HL-60 (cell line): ENCODE measurements around the gene CELF2.

Source experiments
- DNase-seq, 2 experiments: peaks; one replicate each; pipeline ENCODE4 v3.0.0-alpha.2; 2010 to 2020; ENCODE audit warnings: low read depth in 1 of 2, low spot score in 1 of 2
- H3K27ac ChIP-seq: fragments of 250-450 bp; sonication (Bioruptor Pico); replicated peaks from 2 replicates; pipeline ENCODE4 v1.5.1; 2020; ENCODE audit warnings: mild to moderate bottlenecking, moderate library complexity
- H3K27me3 ChIP-seq: fragments of 250-450 bp; sonication (Bioruptor Pico); 2 replicates; pipeline ENCODE4 v1.5.1; 2021; ENCODE audit warnings: mild to moderate bottlenecking, moderate library complexity; ENCODE audit not compliant: insufficient read depth, poor library complexity, severe bottlenecking
- H3K4me3 ChIP-seq: replicated peaks from 2 replicates; pipeline ENCODE4 v1.5.1; 2011; ENCODE audit warnings: mild to moderate bottlenecking, control low read depth, low read length; ENCODE audit not compliant: insufficient read depth
- GABPA ChIP-seq: IDR thresholded peaks from 2 replicates; pipeline ENCODE4 v1.6.1; 2012; ENCODE audit warnings: low read depth
- POLR2AphosphoS5 ChIP-seq: IDR thresholded peaks from 2 replicates; pipeline ENCODE4 v1.6.1; 2012; ENCODE audit warnings: low read depth
- SPI1 ChIP-seq: IDR thresholded peaks from 2 replicates; pipeline ENCODE4 v1.6.1; 2012; ENCODE audit warnings: low read depth, mild to moderate bottlenecking, borderline replicate concordance
- TF ChIP-seq, protein P1 (sequence below): IDR thresholded peaks from 2 replicates; pipeline ENCODE4 v1.6.1; 2012; ENCODE audit warnings: low read depth; ENCODE audit not compliant: insufficient replicate concordance
- TF ChIP-seq, protein P2 (sequence below): IDR thresholded peaks from one replicate; pipeline ENCODE4 v1.5.1; 2011; ENCODE audit warnings: low read length, control low read depth, inconsistent platforms; ENCODE audit not compliant: insufficient read depth

Gene CELF2

DNA sequence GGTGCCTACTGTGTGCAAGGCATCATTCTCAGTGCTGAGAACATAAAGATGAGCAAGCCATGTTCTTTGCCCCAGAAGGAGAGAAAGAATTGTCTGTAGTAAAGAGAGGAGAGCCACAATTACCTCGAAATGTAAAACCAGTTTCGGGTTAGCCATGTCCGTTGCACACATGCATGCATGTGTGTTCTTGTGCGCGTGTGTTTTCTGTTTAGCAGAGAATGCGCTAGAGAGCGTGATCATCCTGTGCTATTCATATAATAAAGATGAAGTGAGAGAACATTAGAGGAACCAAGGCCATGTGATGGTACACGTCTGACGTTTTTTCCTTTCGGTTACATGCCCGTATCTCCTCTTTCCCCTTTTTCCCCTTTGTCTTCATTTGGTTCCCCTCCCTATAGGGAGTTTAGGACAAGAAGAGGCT, 158.2 kb downstream of the CELF2 start:
- peak overlapping the region; percentile 91 for H3K27ac ChIP-seq
- TF ChIP-seq, protein P1, sequence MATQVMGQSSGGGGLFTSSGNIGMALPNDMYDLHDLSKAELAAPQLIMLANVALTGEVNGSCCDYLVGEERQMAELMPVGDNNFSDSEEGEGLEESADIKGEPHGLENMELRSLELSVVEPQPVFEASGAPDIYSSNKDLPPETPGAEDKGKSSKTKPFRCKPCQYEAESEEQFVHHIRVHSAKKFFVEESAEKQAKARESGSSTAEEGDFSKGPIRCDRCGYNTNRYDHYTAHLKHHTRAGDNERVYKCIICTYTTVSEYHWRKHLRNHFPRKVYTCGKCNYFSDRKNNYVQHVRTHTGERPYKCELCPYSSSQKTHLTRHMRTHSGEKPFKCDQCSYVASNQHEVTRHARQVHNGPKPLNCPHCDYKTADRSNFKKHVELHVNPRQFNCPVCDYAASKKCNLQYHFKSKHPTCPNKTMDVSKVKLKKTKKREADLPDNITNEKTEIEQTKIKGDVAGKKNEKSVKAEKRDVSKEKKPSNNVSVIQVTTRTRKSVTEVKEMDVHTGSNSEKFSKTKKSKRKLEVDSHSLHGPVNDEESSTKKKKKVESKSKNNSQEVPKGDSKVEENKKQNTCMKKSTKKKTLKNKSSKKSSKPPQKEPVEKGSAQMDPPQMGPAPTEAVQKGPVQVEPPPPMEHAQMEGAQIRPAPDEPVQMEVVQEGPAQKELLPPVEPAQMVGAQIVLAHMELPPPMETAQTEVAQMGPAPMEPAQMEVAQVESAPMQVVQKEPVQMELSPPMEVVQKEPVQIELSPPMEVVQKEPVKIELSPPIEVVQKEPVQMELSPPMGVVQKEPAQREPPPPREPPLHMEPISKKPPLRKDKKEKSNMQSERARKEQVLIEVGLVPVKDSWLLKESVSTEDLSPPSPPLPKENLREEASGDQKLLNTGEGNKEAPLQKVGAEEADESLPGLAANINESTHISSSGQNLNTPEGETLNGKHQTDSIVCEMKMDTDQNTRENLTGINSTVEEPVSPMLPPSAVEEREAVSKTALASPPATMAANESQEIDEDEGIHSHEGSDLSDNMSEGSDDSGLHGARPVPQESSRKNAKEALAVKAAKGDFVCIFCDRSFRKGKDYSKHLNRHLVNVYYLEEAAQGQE = no peak
- TF ChIP-seq POLR2AphosphoS5 (no peak), SPI1 (no peak), GABPA (no peak)
- TF ChIP-seq, protein P2, sequence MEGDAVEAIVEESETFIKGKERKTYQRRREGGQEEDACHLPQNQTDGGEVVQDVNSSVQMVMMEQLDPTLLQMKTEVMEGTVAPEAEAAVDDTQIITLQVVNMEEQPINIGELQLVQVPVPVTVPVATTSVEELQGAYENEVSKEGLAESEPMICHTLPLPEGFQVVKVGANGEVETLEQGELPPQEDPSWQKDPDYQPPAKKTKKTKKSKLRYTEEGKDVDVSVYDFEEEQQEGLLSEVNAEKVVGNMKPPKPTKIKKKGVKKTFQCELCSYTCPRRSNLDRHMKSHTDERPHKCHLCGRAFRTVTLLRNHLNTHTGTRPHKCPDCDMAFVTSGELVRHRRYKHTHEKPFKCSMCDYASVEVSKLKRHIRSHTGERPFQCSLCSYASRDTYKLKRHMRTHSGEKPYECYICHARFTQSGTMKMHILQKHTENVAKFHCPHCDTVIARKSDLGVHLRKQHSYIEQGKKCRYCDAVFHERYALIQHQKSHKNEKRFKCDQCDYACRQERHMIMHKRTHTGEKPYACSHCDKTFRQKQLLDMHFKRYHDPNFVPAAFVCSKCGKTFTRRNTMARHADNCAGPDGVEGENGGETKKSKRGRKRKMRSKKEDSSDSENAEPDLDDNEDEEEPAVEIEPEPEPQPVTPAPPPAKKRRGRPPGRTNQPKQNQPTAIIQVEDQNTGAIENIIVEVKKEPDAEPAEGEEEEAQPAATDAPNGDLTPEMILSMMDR = no peak
- no peaks in the 10 kb centered on the region for H3K27me3 ChIP-seq
- H3K4me3 ChIP-seq = no peak overlapping the region; the same call in 1 of the 2 replicates
- no peak for DNase-seq

- H3K4me3 ChIP-seq = no peak overlapping the region
- no peaks in the 10 kb centered on the region for H3K27me3 ChIP-seq
- peak overlapping the region; percentile 91 for H3K27ac ChIP-seq
- DNase-seq = peak in 1 of 2 experiments; percentile 45
- no peak for TF ChIP-seq GABPA
- TF ChIP-seq POLR2AphosphoS5 = no peak
- TF ChIP-seq, protein P1 = no peak
- TF ChIP-seq, protein P2 = no peak
- no peak for TF ChIP-seq SPI1
These were observed 159.1 kb downstream of the CELF2 start for GRCh38 chr10:11176746-11177145.

- TF ChIP-seq, protein P1 = no peak
- TF ChIP-seq POLR2AphosphoS5 = no peak
- no peak for TF ChIP-seq SPI1
- no peak for TF ChIP-seq GABPA
- TF ChIP-seq, protein P2 = no peak
- Histone ChIP-seq H3K27me3 (no peaks in the 10 kb centered on the region), H3K27ac (peak overlapping the region; percentile 91), H3K4me3 (no peak overlapping the region)
- DNase-seq = no peak
These were observed 159.7 kb downstream of the CELF2 start for GRCh38 chr10:11177381-11177780.
